HepG2 (cell line): Measurements from ENCODE around the gene LRRC45. TPM values are rescaled to one million over a fixed set of nuclear protein-coding genes. Genes with fewer than 3 reads are reported as not detected.
A peak's percentile ranks its signal among the peaks of the same experiment; 100 is the strongest.

Experiments
- EEA1 ChIP-seq: sonication (generic); formaldehyde crosslinking; IDR thresholded peaks from 2 replicates; pipeline ENCODE4 v1.5.1; 2020; ENCODE audit warnings: mild to moderate bottlenecking, missing genetic modification reagents, borderline replicate concordance
- EED ChIP-seq: sonication (generic); formaldehyde crosslinking; IDR thresholded peaks from 2 replicates; pipeline ENCODE4 v1.5.0; 2020; ENCODE audit warnings: mild to moderate bottlenecking, missing genetic modification reagents
- HNRNPLL ChIP-seq: fragments of 200-400 bp; formaldehyde crosslinking; IDR thresholded peaks from 2 replicates; pipeline ENCODE4 v1.6.1; 2017; ENCODE audit warnings: mild to moderate bottlenecking, low read depth, low read length; ENCODE audit not compliant: poor library complexity, severe bottlenecking
- HOXA9 ChIP-seq: sonication (generic); formaldehyde crosslinking; IDR thresholded peaks from 2 replicates; pipeline ENCODE4 v1.8.1; 2022; ENCODE audit warnings: missing genetic modification reagents, mild to moderate bottlenecking, moderate library complexity, borderline replicate concordance
- KDM1A ChIP-seq: IDR thresholded peaks from 2 replicates; pipeline ENCODE4 v1.6.1; 2016; ENCODE audit warnings: missing compliant biosample characterization
- KDM5B ChIP-seq: sonication (generic); formaldehyde crosslinking; IDR thresholded peaks from 2 replicates; pipeline ENCODE4 v1.4.0; 2020; ENCODE audit warnings: missing genetic modification reagents, mild to moderate bottlenecking, borderline replicate concordance
- KLF12 ChIP-seq: sonication (generic); formaldehyde crosslinking; IDR thresholded peaks from 2 replicates; pipeline ENCODE4 v1.4.0; 2020; ENCODE audit warnings: missing genetic modification reagents, borderline replicate concordance
- MATR3 ChIP-seq: sonication (generic); formaldehyde crosslinking; IDR thresholded peaks from 2 replicates; pipeline ENCODE4 v1.4.0; 2020; ENCODE audit warnings: missing genetic modification reagents
- MTF2 ChIP-seq: sonication (generic); formaldehyde crosslinking; IDR thresholded peaks from 2 replicates; pipeline ENCODE4 v1.5.0; 2020; ENCODE audit warnings: missing genetic modification reagents, borderline replicate concordance
- NFKB2 ChIP-seq: sonication (generic); formaldehyde crosslinking; IDR thresholded peaks from 2 replicates; pipeline ENCODE4 v1.4.0; 2020; ENCODE audit warnings: missing genetic modification reagents, borderline replicate concordance
- PHF20 ChIP-seq: sonication (generic); formaldehyde crosslinking; IDR thresholded peaks from 2 replicates; pipeline ENCODE4 v1.5.0; 2020; ENCODE audit warnings: mild to moderate bottlenecking, missing genetic modification reagents
- SP1 ChIP-seq, 2 experiments: fragments of 450-650 bp in 1 of 2; sonication (generic) in 1 of 2; formaldehyde crosslinking in 1 of 2; IDR thresholded peaks; 2 replicates each; pipeline versions ENCODE4 v1.4.0 to v1.6.1; 2016 to 2020; ENCODE audit warnings: missing genetic modification reagents in 1 of 2
- ZFP1 ChIP-seq: IDR thresholded peaks from 2 replicates; pipeline ENCODE4 v1.6.1; 2016
- ZFP82 ChIP-seq: sonication (generic); formaldehyde crosslinking; IDR thresholded peaks from 2 replicates; pipeline ENCODE4 v1.5.1; 2020; ENCODE audit warnings: mild to moderate bottlenecking, missing genetic modification reagents, borderline replicate concordance
- ZNF232 ChIP-seq: sonication (generic); formaldehyde crosslinking; IDR thresholded peaks from 2 replicates; pipeline ENCODE4 v1.4.0; 2020; ENCODE audit warnings: missing genetic modification reagents, borderline replicate concordance
- ZNF550 ChIP-seq: sonication (generic); formaldehyde crosslinking; IDR thresholded peaks from 2 replicates; pipeline ENCODE4 v1.4.0; 2020; ENCODE audit warnings: mild to moderate bottlenecking, missing genetic modification reagents, borderline replicate concordance
- ZNF83 ChIP-seq: sonication (generic); formaldehyde crosslinking; IDR thresholded peaks from 2 replicates; pipeline ENCODE4 v1.4.0; 2020; ENCODE audit warnings: missing genetic modification reagents, mild to moderate bottlenecking, borderline replicate concordance
- polyA plus RNA-seq, 8 experiments: library from polyadenylated mRNA; depleted of rRNA in 3 of 8; stranded (reverse) in 7 of 8; unstranded in 1 of 8; fragments of >200 nt; fragmentation: Illumina TruSeq in 4 of 8; extraction: Trizol in 4 of 8; gene quantifications; 2 replicates each; pipeline versions ENCODE4 v1.2.1 to v1.2.3, GENCODE V29; 2011 to 2016; ENCODE audit warnings: low read depth in 4 of 8, missing spikeins in 1 of 8, mixed read lengths in 1 of 8; ENCODE audit not compliant: insufficient read depth in 1 of 8
- total RNA-seq, 5 experiments: library from RNA; depleted of rRNA; stranded (reverse); fragments of >200 nt; fragmentation: Illumina TruSeq; extraction: Trizol; gene quantifications; 2 replicates each; pipeline ENCODE4 v1.2.3, GENCODE V29; 2016; ENCODE audit warnings: low read depth in 1 of 5
- TF ChIP-seq, protein P1 (sequence below): sonication (generic); formaldehyde crosslinking; IDR thresholded peaks from 2 replicates; pipeline ENCODE4 v1.5.0; 2020; ENCODE audit warnings: mild to moderate bottlenecking, missing genetic modification reagents
- TF ChIP-seq, protein P2 (sequence below): sonication (generic); formaldehyde crosslinking; IDR thresholded peaks from 2 replicates; pipeline ENCODE4 v1.4.0; 2020; ENCODE audit warnings: missing genetic modification reagents
- TF ChIP-seq, protein P3 (sequence below), 2 experiments: sonication (generic) in 1 of 2; formaldehyde crosslinking in 1 of 2; IDR thresholded peaks; 2 replicates each; pipeline versions ENCODE4 v1.6.1 to v1.9.0; 2014 to 2022; ENCODE audit warnings: antibody characterized with exemption in 1 of 2, borderline replicate concordance in 1 of 2, inconsistent platforms in 1 of 2, low read depth in 1 of 2, missing genetic modification reagents in 1 of 2

LRRC45 gene
- total and polyA plus RNA-seq, 2 of the 13 experiments (the other 11 are each of a cell fraction or from before 2014, with no cell fraction given) = 11.6 to 48.1 TPM

DNA sequence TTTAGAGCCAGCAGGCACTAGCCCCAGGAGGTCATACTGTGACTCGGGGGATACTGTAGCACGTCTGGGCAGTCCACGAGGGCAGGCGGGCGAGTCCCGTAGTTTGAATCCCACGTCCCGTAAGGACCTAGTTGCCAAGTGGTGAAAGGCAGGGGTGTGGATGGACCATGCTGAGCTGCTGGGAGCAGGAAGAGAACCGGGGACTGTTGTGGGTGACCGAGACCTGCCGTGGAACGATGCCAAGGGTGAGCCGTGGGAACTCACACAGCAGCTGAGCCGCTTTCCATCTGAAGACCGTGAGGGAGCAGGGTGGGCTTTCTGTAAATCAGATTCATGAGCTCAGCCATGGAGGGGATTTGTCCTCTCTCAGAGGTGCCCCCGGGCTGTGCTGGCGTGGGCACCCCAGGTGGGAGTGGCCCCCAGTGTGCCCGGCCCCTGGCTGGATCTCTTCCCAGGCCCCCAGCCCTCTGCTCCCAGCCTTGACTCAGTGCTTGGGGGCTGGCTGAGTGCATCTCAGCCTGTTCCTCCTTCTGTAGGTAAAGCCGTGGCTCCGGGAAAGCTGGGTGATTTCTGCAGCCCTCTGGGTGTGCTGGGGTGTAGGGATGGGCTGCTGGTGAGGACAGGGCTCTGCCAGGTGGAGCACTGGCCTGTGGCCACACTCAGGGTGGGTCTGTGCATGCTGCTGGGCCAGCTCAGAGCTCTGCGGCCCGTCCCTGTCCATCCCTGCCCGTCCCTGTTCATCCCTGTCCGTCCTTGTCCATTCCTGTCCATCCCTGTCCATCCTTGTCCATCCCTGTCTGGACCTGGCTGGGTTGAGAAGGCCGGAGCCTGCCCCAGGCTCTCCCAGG is 32.0 kb upstream of the LRRC45 start (continued):
- TF ChIP-seq EED (CRISPR knock-in tag) (no peak), PHF20 (no peak), ZNF232 (0 out of 2 replicates have a peak, but pooled peaks have one; percentile 3), ZFP82 (no peak), SP1 (IDR thresholded peaks at IDR 0.05) (no peak), SP1 (CRISPR knock-in tag; IDR thresholded peaks at IDR 0.05) (no peak), MATR3 (CRISPR knock-in tag) (no peak), ZNF83 (CRISPR knock-in tag) (peak; percentile 78; the same call in 1 of the 2 replicates), EEA1 (CRISPR knock-in tag) (no peak), ZFP1 (CRISPR knock-in tag) (no peak), MTF2 (CRISPR knock-in tag) (no peak; the same call in 1 of the 2 replicates), KDM5B (CRISPR knock-in tag) (no peak; the same call in 1 of the 2 replicates), KDM1A (no peak; the same call in 1 of the 2 replicates), ZNF550 (peak; percentile 86; the same call in 1 of the 2 replicates), HNRNPLL (no peak), KLF12 (CRISPR knock-in tag) (no peak), NFKB2 (no peak), HOXA9 (CRISPR knock-in tag) (no peak)
- TF ChIP-seq, protein P1, sequence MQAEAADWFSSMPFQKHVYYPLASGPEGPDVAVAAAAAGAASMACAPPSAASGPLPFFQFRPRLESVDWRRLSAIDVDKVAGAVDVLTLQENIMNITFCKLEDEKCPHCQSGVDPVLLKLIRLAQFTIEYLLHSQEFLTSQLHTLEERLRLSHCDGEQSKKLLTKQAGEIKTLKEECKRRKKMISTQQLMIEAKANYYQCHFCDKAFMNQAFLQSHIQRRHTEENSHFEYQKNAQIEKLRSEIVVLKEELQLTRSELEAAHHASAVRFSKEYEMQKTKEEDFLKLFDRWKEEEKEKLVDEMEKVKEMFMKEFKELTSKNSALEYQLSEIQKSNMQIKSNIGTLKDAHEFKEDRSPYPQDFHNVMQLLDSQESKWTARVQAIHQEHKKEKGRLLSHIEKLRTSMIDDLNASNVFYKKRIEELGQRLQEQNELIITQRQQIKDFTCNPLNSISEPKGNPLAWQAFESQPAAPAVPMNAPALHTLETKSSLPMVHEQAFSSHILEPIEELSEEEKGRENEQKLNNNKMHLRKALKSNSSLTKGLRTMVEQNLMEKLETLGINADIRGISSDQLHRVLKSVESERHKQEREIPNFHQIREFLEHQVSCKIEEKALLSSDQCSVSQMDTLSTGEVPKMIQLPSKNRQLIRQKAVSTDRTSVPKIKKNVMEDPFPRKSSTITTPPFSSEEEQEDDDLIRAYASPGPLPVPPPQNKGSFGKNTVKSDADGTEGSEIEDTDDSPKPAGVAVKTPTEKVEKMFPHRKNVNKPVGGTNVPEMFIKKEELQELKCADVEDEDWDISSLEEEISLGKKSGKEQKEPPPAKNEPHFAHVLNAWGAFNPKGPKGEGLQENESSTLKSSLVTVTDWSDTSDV (CRISPR knock-in tag) = peak; percentile 88; the same call in 1 of the 2 replicates
- TF ChIP-seq, protein P2, sequence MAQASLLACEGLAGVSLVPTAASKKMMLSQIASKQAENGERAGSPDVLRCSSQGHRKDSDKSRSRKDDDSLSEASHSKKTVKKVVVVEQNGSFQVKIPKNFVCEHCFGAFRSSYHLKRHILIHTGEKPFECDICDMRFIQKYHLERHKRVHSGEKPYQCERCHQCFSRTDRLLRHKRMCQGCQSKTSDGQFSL (CRISPR knock-in tag) = 0 out of 2 replicates have a peak, but pooled peaks have one; percentile 7
- TF ChIP-seq, protein P3, sequence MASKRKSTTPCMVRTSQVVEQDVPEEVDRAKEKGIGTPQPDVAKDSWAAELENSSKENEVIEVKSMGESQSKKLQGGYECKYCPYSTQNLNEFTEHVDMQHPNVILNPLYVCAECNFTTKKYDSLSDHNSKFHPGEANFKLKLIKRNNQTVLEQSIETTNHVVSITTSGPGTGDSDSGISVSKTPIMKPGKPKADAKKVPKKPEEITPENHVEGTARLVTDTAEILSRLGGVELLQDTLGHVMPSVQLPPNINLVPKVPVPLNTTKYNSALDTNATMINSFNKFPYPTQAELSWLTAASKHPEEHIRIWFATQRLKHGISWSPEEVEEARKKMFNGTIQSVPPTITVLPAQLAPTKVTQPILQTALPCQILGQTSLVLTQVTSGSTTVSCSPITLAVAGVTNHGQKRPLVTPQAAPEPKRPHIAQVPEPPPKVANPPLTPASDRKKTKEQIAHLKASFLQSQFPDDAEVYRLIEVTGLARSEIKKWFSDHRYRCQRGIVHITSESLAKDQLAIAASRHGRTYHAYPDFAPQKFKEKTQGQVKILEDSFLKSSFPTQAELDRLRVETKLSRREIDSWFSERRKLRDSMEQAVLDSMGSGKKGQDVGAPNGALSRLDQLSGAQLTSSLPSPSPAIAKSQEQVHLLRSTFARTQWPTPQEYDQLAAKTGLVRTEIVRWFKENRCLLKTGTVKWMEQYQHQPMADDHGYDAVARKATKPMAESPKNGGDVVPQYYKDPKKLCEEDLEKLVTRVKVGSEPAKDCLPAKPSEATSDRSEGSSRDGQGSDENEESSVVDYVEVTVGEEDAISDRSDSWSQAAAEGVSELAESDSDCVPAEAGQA (IDR thresholded peaks at IDR 0.05; ENCODE audit: low read depth) = no peak
- TF ChIP-seq, protein P3 (CRISPR knock-in tag; IDR thresholded peaks at IDR 0.05; ENCODE audit: borderline replicate concordance) = no peak
